Esophagus squamous epithelium (tissue), 5 donors: ENCODE data around the gene PLA2G15. TPM values are rescaled to one million over a fixed set of nuclear protein-coding genes. Genes with fewer than 3 reads are reported as not detected.

Experiments used
- DNase-seq: peaks from one replicate; lab custom pipeline; 2025; lab: John Stamatoyannopoulos, UW
- H3K27ac ChIP-seq, 4 donors: fragments of 200-600 bp; sonication (generic); one replicate each; pipeline ENCODE4 v1.5.1; 2016 to 2019; ENCODE audit warnings: mild to moderate bottlenecking in 1 of 4
- H3K27me3 ChIP-seq, 4 donors: fragments of 200-600 bp; sonication (generic); 1 replicate in 3 of 4; 2 replicates in 1 of 4; pipeline versions ENCODE4 v1.5.1 to v1.6.0; 2017 to 2021; ENCODE audit warnings: antibody characterized with exemption in 1 of 4
- H3K36me3 ChIP-seq, 3 donors: fragments of 200-600 bp; sonication (generic); one replicate each; pipeline ENCODE4 v1.5.1; 2016 to 2019
- H3K4me1 ChIP-seq, 3 donors: fragments of 200-600 bp; sonication (generic); one replicate each; pipeline ENCODE4 v1.5.1; 2017 to 2019
- H3K4me3 ChIP-seq, 4 donors: fragments of 200-600 bp; sonication (generic); 1 replicate in 3 of 4; 2 replicates in 1 of 4; pipeline ENCODE4 v1.5.1; 2016 to 2019; ENCODE audit warnings: mild to moderate bottlenecking in 2 of 4, moderate library complexity in 1 of 4
- H3K9me3 ChIP-seq, 3 donors: fragments of 200-600 bp; sonication (generic); one replicate each; pipeline ENCODE4 v1.5.1; 2016 to 2019
- CTCF ChIP-seq, 6 experiments: fragments of 450-650 bp in 4 of 6; fragments of 200-600 bp in 2 of 6; sonication (generic) in 2 of 6; IDR thresholded peaks; one replicate each; pipeline ENCODE4 v1.5.1; 2016 to 2019; ENCODE audit warnings: antibody characterized with exemption in 6 of 6, mild to moderate bottlenecking in 4 of 6, moderate library complexity in 4 of 6
- POLR2A ChIP-seq, 4 donors: fragments of 450-650 bp; IDR thresholded peaks; one replicate each; pipeline ENCODE4 v1.6.1; 2017; ENCODE audit warnings: antibody characterized with exemption in 4 of 4, mild to moderate bottlenecking in 4 of 4, moderate library complexity in 3 of 4
- WGBS, 2 donors: methylation state at CpG; one replicate each; pipeline ENCODE4 v1.1.5; 2018; 5-methylcytosine and 5-hydroxymethylcytosine counted together
- intact Hi-C: fragments of 100-400 bp; cut with DNase I; formaldehyde crosslinking; loops from one replicate; pipeline ENCODE4 v1.15.0; 2022
- total RNA-seq, 4 donors: library from RNA; depleted of rRNA; stranded (reverse); fragments of >200 nt; gene quantifications; one replicate each; pipeline ENCODE4 v1.1.0, GENCODE V29; 2016
- donor health status: DM: yes; HTN: yes; CAD: no.

The PLA2G15 gene
- total RNA-seq, 4 donors from 2014 or later = 3.3 to 9.8 (median 6.6) TPM

GRCh38 chr16:68236826-68237242, 8.3 kb upstream of the PLA2G15 start:
- intact Hi-C loops = loop anchor here (10.0 kb wide), 1 partner anchor 152 kb away; the partner anchor contains the start of gene NFATC3
- no peak for DNase-seq
- no peaks in the 10 kb centered on the region for H3K9me3 ChIP-seq
- H3K4me3 ChIP-seq = peak overlapping the region; percentile 62 to 76 (median 70)
- H3K27me3 ChIP-seq = no peaks in the 10 kb centered on the region
- peak overlapping the region; percentile 88 to 98 (median 92) for H3K27ac ChIP-seq
- TF ChIP-seq POLR2A (IDR thresholded peaks at IDR 0.05) (no peak), CTCF (IDR thresholded peaks at IDR 0.05) (no peak)
- peaks cover 20 to 71% (median 22%) of the 10 kb centered on the region in 3 donors for H3K4me1 ChIP-seq
- 8 to 10% methylated on average over 2 to 15 of the region's 21 CpGs for WGBS, 2 donors
- H3K36me3 ChIP-seq = peaks cover 0 to 16% (median 0%) of the 10 kb centered on the region in 3 donors

GRCh38 chr16:68237243-68238028, 7.7 kb upstream of the PLA2G15 start:
- Histone ChIP-seq H3K36me3 (peaks cover 0 to 10% (median 0%) of the 10 kb centered on the region in 3 donors), H3K4me3 (peak overlapping the region; percentile 62 to 76 (median 70)), H3K9me3 (no peaks in the 10 kb centered on the region), H3K27me3 (no peaks in the 10 kb centered on the region), H3K4me1 (peaks cover 20 to 65% (median 22%) of the 10 kb centered on the region in 3 donors), H3K27ac (peak overlapping the region; percentile 88 to 98 (median 92))
- peak; percentile 62 for DNase-seq
- 1% methylated on average over 34 to 37 of the region's 72 CpGs for WGBS, 2 donors
- TF ChIP-seq CTCF (IDR thresholded peaks at IDR 0.05) (peak in 2 of 6 experiments; percentile 1 to 5), POLR2A (IDR thresholded peaks at IDR 0.05) (peak in 3 of 4 donors; percentile 54 to 79 (median 77))
- intact Hi-C loops = loop anchor here (10.0 kb wide), 1 partner anchor 153 kb away; the partner anchor contains the start of gene NFATC3

GRCh38 chr16:68238029-68238345, 7.2 kb upstream of the PLA2G15 start:
- no peak for DNase-seq
- peaks cover 20 to 60% (median 22%) of the 10 kb centered on the region in 3 donors for H3K4me1 ChIP-seq
- WGBS, 2 donors = 10 to 16% methylated on average over 15 to 20 of the region's 20 CpGs
- no peaks in the 10 kb centered on the region for H3K27me3 ChIP-seq
- peak overlapping the region; percentile 62 to 76 (median 70) for H3K4me3 ChIP-seq
- no peak for TF ChIP-seq CTCF (IDR thresholded peaks at IDR 0.05)
- no peak for TF ChIP-seq POLR2A (IDR thresholded peaks at IDR 0.05)
- H3K36me3 ChIP-seq = peaks cover 0 to 4% (median 0%) of the 10 kb centered on the region in 3 donors
- intact Hi-C loops = loop anchor here (10.0 kb wide), 1 partner anchor 153 kb away; the partner anchor contains the start of gene NFATC3
- no peaks in the 10 kb centered on the region for H3K9me3 ChIP-seq
- peak overlapping the region; percentile 88 to 98 (median 92) for H3K27ac ChIP-seq

GRCh38 chr16:68242085-68242484, 3.1 kb upstream of the PLA2G15 start:
- TF ChIP-seq POLR2A (IDR thresholded peaks at IDR 0.05) (no peak), CTCF (IDR thresholded peaks at IDR 0.05) (no peak)
- Histone ChIP-seq H3K4me3 (no peak overlapping the region), H3K4me1 (peaks cover 18 to 51% (median 35%) of the 10 kb centered on the region in 3 donors), H3K27ac (no peak overlapping the region), H3K36me3 (no peaks in the 10 kb centered on the region), H3K9me3 (no peaks in the 10 kb centered on the region), H3K27me3 (no peaks in the 10 kb centered on the region)
- intact Hi-C loops = no loop called here
- no peak for DNase-seq
- WGBS, 2 donors = 71 to 82% methylated on average over 7 of the region's 7 CpGs
